Measurements from ENCODE around the gene DPP6.
"Not testable (repeated sequence)": the region's sequence is repeated elsewhere in the genome, so short reads cannot be mapped to it uniquely, and the experiment has no call there.

DPP6 gene

DNA sequence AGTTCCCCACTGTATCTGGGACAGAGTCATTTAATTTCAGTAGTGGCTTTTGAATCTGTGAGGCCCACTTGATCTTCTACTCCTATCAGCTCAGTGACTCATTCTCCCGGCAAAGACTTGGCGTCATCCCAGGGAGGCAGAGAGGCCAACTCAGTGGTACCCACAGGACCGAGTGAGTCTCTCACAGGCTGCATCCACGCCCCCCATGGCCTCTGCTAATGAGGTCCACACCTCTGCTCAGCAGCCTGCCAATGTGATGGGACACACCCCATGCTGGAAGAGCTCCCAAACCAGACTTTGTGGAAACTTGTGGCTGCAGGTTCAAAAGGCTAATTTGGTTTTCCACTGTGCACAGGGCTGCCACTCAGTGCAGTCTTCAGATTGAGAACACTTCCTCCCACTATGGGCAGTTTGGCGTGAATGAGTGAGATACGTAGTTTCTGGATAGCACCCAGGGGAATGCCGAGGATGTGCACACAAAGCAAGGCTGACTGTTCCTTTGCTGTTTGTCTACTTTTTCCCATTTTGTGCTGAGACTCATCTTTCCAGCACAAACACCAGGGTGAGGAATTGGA, 81.6 kb downstream of the DPP6 start:
- DNase-seq (ENCODE audit: extremely low read depth, low read depth); H3K4me3 ChIP-seq (replicated peaks; ENCODE audit: low read depth, low read length): not testable (repeated sequence)

DNA sequence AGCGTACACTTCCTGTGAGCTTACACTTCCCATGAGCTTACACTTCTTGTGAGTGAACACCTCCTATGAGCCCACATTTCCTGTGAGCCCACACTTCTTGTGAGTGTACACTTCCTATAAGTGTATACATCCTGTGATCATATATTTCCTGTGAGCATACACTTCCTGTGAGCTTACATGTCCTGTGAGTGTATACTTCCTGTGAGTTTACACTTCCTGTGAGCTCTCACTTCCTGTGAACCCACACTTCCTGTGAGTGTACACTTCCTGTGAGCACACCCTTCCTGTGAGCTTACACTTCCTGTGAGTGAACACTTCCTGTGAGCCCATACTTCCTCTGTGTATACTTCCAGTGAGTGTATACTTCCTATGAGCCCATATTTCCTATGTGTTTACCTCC, 82.5 kb downstream of the DPP6 start:
- DNase-seq (ENCODE audit: extremely low read depth, low read depth); H3K4me3 ChIP-seq (replicated peaks; ENCODE audit: low read depth, low read length): not testable (repeated sequence)

DNA sequence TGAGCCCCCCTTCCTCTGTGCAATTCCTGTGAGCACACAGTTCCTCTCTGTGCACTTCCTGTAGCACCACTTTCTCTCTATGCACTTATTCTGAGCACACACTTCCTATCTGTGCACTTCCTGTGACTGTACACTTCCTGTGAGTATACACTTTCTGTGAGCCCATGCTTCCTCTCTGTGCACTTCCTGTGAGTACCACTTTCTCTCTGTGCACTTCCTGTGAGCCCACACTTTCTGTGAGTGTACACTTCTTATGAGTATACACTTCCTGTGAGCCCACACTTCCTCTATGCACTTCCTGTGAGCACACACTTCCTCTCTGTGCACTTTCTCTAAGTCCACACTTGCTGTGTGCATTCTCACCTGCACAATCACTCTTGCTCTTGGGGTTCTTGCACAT, 83.4 kb downstream of the DPP6 start:
- not testable (repeated sequence) for H3K4me3 ChIP-seq (replicated peaks; ENCODE audit: low read depth, low read length); DNase-seq (ENCODE audit: extremely low read depth, low read depth)

DNA sequence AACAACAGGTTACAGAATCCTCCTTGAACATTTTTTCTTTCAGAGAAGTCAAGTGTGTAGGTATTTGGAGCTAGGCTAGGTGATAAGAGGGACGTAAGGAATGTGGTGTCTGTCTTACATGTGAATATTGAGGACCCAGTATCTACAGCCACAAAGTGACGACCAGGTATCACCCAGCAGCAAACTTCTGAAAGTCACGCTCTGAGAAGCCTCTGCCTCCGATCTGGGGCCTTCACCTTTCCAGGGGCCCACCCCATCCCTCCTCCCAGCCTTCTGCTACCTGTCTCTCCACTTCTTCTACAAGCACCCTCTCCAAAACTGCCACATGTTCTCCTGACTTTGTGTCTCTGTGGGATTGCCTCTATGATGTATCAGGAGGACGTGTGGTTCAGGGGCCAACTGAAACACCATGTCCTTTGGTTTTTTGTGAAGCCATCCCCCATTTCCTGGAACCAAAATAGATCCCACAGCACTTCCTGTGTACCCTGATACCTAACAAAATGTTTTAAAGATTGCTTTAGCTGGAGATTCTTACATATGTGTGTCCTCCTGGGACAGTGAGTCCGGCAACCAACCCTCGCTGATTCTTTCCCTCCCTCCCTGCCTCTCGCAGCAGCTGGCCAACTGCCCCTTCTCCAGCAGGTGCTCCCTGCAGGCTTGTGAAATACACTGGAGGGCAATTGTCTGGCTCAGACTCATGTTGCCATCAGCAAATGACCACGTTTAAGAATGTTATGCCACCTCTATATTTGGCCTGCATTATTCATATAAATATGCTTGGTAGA, 93.9 kb downstream of the DPP6 start:
- H3K4me3 ChIP-seq (replicated peaks; ENCODE audit: low read depth, low read length); DNase-seq (ENCODE audit: extremely low read depth, low read depth): not testable (repeated sequence)

DNA sequence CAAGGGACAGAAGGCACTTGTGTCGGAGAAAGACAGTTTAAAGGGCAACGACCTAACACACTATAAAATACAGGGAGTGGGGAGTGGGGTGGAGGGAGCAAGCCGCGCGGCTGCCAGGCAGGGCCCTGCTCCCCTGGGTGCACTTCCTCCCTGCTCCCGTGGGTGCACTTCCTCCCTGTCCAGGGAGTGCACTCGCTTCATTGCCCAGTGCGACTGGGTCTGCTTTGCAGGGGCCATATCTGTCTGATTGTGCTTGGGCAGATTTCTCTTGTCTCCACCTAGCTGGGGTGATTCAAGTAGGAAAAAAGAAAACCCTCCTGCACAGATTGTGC, 94.5 kb downstream of the DPP6 start:
- DNase-seq (ENCODE audit: extremely low read depth, low read depth); H3K4me3 ChIP-seq (replicated peaks; ENCODE audit: low read depth, low read length): not testable (repeated sequence)

DNA sequence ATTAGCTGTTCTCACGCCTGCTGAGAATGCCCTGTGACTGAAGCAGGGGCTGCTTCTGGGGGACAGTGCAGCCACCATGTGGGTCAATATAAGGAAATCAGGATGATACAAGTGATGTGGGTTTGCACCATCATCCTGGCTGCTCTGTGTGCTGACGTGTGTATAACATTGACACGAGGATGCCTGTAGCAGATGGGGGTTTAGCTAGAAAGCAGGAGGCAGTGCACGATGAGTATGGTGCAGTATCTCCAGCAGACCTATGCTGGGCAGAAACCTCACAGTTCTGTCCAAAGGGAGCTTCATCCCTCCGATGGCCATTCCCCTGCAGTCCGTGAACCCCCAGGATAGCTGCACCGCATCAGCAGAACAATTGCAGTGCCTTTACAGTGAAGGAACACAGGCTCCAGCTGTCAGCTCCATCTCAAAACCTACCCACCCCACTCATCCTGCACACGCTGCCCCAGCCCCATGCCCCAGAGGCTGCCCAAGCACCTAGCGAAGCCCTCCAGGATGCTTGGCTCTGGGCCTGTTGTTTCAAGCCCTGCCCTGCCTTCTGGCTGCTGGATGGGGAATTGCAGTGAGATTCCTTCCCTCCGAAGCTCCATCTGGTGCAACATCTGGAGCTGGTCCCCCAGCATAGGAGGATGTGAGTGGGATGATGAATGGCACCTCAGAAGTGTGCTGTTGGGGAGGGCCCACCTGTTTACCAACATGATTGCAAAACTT, 96.8 kb downstream of the DPP6 start:
- not testable (repeated sequence) for DNase-seq (ENCODE audit: extremely low read depth, low read depth); H3K4me3 ChIP-seq (replicated peaks; ENCODE audit: low read depth, low read length)

DNA sequence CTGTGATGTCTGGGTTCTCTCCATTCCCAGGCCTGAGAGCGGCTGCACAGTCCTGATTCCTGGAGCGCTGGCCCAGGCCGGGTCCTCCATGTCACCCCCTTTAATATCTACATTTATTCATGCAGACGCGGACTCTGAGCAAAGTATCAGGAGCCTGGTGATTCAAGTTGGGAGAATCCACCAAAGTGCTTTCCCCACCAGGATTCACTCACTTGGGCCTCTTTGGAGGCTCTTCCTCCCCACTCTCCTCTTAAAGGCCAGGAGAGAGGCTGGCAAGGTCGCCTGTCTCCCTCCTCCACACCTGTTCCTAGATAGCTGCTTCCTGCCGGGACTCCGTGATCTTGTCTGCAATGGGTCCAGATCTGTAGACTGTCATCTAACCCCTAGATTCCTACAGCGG, 98.5 kb downstream of the DPP6 start:
- DNase-seq (ENCODE audit: extremely low read depth, low read depth); H3K4me3 ChIP-seq (replicated peaks; ENCODE audit: low read depth, low read length): not testable (repeated sequence)

DNA sequence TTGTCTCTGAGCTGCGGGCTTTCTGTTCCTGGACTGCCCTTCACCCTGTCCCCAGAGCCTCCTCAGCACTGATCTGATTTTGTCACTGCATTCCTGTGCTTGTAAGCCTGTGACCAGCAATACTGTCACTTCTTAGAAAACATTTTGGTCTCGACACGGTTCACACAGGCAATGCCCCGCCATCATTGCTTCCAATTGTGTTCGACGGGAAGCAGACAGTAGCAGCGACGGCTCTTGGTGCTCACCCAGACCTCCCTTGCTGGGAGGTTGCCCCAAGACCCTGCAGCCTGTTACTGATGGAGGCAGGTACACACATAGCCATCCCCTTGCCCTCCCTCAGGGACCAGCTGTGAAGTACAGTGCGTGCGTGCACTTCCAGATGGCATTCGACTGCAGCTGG, 99.1 kb downstream of the DPP6 start:
- H3K4me3 ChIP-seq (replicated peaks; ENCODE audit: low read depth, low read length); DNase-seq (ENCODE audit: extremely low read depth, low read depth): not testable (repeated sequence)

DNA sequence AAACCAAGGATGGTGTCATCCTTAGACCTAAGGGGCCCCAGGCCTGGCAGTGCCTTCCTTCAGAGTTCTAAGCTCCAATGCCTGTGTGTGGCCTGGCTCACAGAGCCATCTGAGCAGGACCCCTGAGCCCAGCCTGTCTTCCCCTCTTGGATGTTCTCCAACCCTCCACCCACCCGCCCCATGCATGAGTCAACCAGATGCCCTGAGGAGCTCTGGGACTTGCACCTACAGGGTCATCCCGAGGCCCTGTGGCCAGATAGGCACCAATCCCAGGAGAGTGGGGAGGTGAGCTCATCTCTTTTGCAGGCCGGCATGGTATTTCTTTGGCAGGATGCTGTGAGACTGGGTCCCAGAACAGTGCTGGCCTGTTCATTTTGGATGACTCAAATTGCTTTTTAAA, 103.7 kb downstream of the DPP6 start:
- DNase-seq (ENCODE audit: extremely low read depth, low read depth); H3K4me3 ChIP-seq (replicated peaks; ENCODE audit: low read depth, low read length): not testable (repeated sequence)

DNA sequence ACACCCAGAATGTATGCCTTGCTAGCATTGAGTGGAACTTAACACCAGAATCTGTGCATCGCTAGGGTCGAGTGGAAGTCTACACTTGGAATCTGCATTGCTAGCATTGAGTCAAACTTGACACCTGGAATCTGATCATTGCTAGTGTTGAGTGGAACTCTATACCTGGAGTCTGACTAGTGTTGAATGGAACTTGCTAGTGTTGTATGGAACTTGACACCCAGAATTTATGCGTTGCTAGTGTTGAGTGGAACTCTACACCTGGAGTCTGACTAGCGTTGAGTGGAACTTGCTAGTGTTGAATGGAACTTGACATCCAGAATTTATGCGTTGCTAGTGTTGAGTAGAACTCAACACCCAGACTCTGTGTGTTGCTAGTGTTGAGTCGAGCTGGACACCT, 110.7 kb downstream of the DPP6 start:
- H3K4me3 ChIP-seq (replicated peaks; ENCODE audit: low read depth, low read length), result not testable (repeated sequence)

DNA sequence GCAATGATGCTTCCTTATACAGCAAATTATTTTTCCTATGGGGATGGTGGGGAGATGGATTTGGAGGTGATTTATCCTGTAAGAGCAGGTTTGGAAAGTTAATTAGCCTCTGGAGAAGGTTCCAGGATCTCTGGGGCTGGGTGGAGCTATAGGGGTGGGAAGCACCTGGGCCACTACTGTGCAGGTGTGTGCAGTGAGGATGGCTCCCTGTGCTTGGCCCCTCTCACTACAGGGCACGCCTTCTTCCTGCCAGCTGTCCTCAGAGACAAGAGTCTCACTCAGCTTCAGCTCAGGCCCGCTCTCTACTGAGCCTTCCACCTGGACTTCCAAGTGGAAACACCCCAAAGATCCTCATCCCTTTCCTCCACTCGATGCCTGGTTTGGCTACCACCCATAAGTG, 111.4 kb downstream of the DPP6 start:
- not testable (repeated sequence) for DNase-seq (ENCODE audit: extremely low read depth, low read depth); H3K4me3 ChIP-seq (replicated peaks; ENCODE audit: low read depth, low read length)

More for the DNA sequence above, 110.7 kb downstream of the DPP6 start:
- not testable (repeated sequence) for DNase-seq (ENCODE audit: extremely low read depth, low read depth)

DNA sequence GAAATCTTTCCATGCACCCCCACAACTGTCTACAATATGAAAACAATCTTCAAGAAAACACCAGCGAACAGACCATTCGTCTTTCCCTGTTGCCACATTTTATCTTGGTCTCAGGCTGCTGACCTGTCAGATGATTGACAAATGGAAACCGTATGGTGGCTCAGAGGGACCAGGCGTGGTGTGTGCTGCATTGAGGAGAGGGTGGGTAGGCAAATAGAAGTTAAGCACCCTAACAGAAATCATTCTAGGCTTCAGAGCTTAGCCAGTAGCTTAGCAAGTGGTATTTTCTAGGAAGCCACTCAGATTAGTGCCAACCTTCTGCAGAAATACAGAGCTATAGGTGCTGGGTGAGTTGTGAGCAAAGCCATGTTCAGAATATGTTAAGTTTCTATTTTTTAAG, 114.9 kb downstream of the DPP6 start:
- DNase-seq (ENCODE audit: extremely low read depth, low read depth), result no peak
- no peak overlapping the region for H3K4me3 ChIP-seq (replicated peaks; ENCODE audit: low read depth, low read length)

More for the DNA sequence above, 114.9 kb downstream of the DPP6 start:
- TF ChIP-seq, protein P1, sequence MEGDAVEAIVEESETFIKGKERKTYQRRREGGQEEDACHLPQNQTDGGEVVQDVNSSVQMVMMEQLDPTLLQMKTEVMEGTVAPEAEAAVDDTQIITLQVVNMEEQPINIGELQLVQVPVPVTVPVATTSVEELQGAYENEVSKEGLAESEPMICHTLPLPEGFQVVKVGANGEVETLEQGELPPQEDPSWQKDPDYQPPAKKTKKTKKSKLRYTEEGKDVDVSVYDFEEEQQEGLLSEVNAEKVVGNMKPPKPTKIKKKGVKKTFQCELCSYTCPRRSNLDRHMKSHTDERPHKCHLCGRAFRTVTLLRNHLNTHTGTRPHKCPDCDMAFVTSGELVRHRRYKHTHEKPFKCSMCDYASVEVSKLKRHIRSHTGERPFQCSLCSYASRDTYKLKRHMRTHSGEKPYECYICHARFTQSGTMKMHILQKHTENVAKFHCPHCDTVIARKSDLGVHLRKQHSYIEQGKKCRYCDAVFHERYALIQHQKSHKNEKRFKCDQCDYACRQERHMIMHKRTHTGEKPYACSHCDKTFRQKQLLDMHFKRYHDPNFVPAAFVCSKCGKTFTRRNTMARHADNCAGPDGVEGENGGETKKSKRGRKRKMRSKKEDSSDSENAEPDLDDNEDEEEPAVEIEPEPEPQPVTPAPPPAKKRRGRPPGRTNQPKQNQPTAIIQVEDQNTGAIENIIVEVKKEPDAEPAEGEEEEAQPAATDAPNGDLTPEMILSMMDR (IDR thresholded peaks at IDR 0.05; ENCODE audit: low read depth, low read length, missing control alignments), result no peak
